GM12878 (cell line): Measurements from ENCODE around the gene GIMAP8. TPM values are rescaled to one million over a fixed set of nuclear protein-coding genes. Genes with fewer than 3 reads are reported as not detected.

Experiments used
- GATAD2B ChIP-seq: fragments of 450-650 bp; conservative IDR thresholded peaks from 2 replicates; pipeline ENCODE4 v1.6.1; 2017; ENCODE audit warnings: low read depth, mild to moderate bottlenecking, moderate library complexity
- KDM1A ChIP-seq: fragments of 200-600 bp; sonication (generic); IDR thresholded peaks from 2 replicates; pipeline ENCODE4 v1.6.1; 2016; ENCODE audit warnings: borderline replicate concordance
- MYC ChIP-seq: IDR thresholded peaks from 2 replicates; pipeline ENCODE4 v1.6.1; 2011; ENCODE audit warnings: mild to moderate bottlenecking, low read length, moderate library complexity, inconsistent platforms; ENCODE audit not compliant: insufficient read depth, insufficient replicate concordance, insufficient read length, severe bottlenecking
- SMAD5 ChIP-seq: IDR thresholded peaks from 2 replicates; pipeline ENCODE4 v1.6.1; 2016; ENCODE audit warnings: antibody characterized with exemption, low read depth
- ZNF217 ChIP-seq: fragments of 450-650 bp; IDR thresholded peaks from 2 replicates; pipeline ENCODE4 v1.6.1; 2017; ENCODE audit warnings: antibody characterized with exemption, mild to moderate bottlenecking
- polyA plus RNA-seq, 11 experiments: library from polyadenylated mRNA; depleted of rRNA in 4 of 11; unstranded in 6 of 11; stranded (reverse) in 5 of 11; fragments of >200 nt; fragmentation: Nextera tagmentation in 4 of 11; fragmentation: Illumina TruSeq in 1 of 11; extraction: Ambion mirVana in 4 of 11; extraction: Trizol in 1 of 11; gene quantifications; 1 replicate in 1 of 11; 2 replicates in 10 of 11; pipeline versions ENCODE4 v1.2.1 to v1.2.3, GENCODE V29; 2011 to 2016; ENCODE audit warnings: inconsistent platforms in 2 of 11, missing spikeins in 2 of 11, low read depth in 1 of 11
- total RNA-seq, 4 experiments: library from RNA; depleted of rRNA in 3 of 4; stranded (reverse); fragments of >200 nt in 3 of 4; fragmentation: Illumina TruSeq in 1 of 4; extraction: Trizol in 1 of 4; gene quantifications; 2 replicates each; pipeline versions ENCODE4 v1.2.1 to v1.2.3, GENCODE V29; 2013 to 2021
- TF ChIP-seq, protein P1 (sequence below): IDR thresholded peaks from 2 replicates; pipeline ENCODE4 v1.6.1; 2011; ENCODE audit warnings: borderline replicate concordance, low read depth, mild to moderate bottlenecking, moderate library complexity, mixed read lengths, low read length; ENCODE audit not compliant: insufficient read depth; ENCODE audit errors: extremely low read length
- TF ChIP-seq, protein P2 (sequence below): fragments of 150-350 bp; IDR thresholded peaks from 2 replicates; pipeline ENCODE4 v1.6.1; 2016; ENCODE audit warnings: low read depth, low read length
- TF ChIP-seq, protein P3 (sequence below): fragments of 450-650 bp; formaldehyde crosslinking; IDR thresholded peaks from 2 replicates; pipeline ENCODE4 v1.5.0; 2022; ENCODE audit warnings: mild to moderate bottlenecking, missing genetic modification characterization

The GIMAP8 gene
- total and polyA plus RNA-seq, 10 of the 15 experiments (the other 5 are each of a cell fraction or from before 2014, with no cell fraction given), result 0.66 to 9.7 (median 4.7) TPM

DNA sequence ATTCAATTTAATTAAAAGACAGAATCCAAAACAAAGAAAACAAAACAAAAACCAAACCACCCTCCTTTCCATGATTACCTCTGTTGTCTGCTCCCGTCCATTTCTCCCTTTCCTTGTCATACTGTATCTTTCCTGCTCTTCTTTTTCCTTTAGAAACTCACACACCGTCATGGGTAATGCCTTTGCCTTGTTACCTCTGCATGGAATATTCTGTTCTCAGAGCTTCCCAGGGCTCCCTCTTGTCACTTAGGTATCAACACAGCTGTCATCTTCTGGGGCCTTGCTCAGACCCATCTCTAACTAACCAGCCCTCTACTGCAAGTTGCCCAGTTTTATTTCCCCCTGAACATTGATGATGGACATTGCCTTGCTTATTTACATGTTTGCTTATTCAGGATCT lies 30.2 kb upstream of the GIMAP8 start (continued):
- TF ChIP-seq, protein P1, sequence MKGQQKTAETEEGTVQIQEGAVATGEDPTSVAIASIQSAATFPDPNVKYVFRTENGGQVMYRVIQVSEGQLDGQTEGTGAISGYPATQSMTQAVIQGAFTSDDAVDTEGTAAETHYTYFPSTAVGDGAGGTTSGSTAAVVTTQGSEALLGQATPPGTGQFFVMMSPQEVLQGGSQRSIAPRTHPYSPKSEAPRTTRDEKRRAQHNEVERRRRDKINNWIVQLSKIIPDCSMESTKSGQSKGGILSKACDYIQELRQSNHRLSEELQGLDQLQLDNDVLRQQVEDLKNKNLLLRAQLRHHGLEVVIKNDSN, result no peak
- no peak for TF ChIP-seq GATAD2B
- TF ChIP-seq SMAD5, result no peak
- TF ChIP-seq, protein P2, sequence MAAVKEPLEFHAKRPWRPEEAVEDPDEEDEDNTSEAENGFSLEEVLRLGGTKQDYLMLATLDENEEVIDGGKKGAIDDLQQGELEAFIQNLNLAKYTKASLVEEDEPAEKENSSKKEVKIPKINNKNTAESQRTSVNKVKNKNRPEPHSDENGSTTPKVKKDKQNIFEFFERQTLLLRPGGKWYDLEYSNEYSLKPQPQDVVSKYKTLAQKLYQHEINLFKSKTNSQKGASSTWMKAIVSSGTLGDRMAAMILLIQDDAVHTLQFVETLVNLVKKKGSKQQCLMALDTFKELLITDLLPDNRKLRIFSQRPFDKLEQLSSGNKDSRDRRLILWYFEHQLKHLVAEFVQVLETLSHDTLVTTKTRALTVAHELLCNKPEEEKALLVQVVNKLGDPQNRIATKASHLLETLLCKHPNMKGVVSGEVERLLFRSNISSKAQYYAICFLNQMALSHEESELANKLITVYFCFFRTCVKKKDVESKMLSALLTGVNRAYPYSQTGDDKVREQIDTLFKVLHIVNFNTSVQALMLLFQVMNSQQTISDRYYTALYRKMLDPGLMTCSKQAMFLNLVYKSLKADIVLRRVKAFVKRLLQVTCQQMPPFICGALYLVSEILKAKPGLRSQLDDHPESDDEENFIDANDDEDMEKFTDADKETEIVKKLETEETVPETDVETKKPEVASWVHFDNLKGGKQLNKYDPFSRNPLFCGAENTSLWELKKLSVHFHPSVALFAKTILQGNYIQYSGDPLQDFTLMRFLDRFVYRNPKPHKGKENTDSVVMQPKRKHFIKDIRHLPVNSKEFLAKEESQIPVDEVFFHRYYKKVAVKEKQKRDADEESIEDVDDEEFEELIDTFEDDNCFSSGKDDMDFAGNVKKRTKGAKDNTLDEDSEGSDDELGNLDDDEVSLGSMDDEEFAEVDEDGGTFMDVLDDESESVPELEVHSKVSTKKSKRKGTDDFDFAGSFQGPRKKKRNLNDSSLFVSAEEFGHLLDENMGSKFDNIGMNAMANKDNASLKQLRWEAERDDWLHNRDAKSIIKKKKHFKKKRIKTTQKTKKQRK, result no peak
- TF ChIP-seq, protein P3, sequence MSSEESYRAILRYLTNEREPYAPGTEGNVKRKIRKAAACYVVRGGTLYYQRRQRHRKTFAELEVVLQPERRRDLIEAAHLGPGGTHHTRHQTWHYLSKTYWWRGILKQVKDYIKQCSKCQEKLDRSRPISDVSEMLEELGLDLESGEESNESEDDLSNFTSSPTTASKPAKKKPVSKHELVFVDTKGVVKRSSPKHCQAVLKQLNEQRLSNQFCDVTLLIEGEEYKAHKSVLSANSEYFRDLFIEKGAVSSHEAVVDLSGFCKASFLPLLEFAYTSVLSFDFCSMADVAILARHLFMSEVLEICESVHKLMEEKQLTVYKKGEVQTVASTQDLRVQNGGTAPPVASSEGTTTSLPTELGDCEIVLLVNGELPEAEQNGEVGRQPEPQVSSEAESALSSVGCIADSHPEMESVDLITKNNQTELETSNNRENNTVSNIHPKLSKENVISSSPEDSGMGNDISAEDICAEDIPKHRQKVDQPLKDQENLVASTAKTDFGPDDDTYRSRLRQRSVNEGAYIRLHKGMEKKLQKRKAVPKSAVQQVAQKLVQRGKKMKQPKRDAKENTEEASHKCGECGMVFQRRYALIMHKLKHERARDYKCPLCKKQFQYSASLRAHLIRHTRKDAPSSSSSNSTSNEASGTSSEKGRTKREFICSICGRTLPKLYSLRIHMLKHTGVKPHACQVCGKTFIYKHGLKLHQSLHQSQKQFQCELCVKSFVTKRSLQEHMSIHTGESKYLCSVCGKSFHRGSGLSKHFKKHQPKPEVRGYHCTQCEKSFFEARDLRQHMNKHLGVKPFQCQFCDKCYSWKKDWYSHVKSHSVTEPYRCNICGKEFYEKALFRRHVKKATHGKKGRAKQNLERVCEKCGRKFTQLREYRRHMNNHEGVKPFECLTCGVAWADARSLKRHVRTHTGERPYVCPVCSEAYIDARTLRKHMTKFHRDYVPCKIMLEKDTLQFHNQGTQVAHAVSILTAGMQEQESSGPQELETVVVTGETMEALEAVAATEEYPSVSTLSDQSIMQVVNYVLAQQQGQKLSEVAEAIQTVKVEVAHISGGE, result no peak
- no peak for TF ChIP-seq MYC
- TF ChIP-seq ZNF217, result no peak
- TF ChIP-seq KDM1A, result no peak
